Skeletal muscle cell (primary cell): ENCODE results near the gene COX8A.

Experiments
- DNase-seq: peaks from one replicate; pipeline ENCODE4 v3.0.0-alpha.2; 2010; ENCODE audit warnings: low read depth
- H3K4me3 ChIP-seq: 2 replicates; pipeline ENCODE4 v1.5.1; 2011; ENCODE audit warnings: low read depth, mild to moderate bottlenecking, control low read depth, low read length, moderate library complexity

Gene COX8A

DNA sequence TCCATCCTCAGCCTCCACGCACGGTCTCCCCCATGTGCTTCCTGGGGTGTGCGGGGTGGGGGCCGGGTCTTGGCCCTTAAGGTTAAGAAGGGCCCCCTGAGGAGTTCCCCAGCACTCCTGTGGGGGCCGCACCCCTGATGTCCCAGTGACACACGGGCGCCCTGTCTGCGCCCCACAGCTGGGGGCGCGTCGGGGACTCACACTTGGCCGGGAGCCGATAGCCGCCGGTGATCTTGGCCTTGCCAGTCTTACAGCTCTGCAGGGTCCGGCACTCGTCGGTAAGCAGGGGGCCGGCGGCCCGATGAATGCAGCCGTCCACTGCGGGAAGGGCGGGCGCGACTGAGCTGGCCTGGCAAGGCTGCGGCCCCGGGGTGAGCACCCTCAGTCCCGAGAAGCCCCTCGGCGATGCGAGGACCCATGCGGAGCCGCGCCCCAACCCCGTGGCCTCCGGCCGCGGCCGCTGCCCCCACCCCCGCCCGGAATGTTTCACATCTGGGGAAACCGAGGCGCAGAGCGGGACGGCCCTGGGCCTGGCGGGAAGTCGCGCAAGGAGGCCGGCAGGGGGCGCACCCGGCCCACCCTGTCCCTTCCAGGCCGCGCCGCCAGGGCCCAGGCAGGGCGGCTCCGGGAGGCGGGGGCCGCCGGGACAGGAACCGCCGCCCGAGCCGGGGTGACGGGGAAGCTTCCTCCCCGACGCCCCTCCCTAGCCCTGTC, 25.8 kb downstream of the COX8A start:
- DNase-seq = no peak
- peak overlapping the region; percentile 41 for H3K4me3 ChIP-seq

- peak overlapping the region; percentile 41 for H3K4me3 ChIP-seq
- DNase-seq = no peak
Observed at GRCh38 chr11:64000740-64001483, 26.5 kb downstream of the COX8A start.

GRCh38 chr11:64001484-64002420, 27.3 kb downstream of the COX8A start:
- no peak for DNase-seq
- no peak overlapping the region for H3K4me3 ChIP-seq

- DNase-seq = no peak
- no peak overlapping the region for H3K4me3 ChIP-seq
Observed at GRCh38 chr11:64003807-64004589, 29.6 kb downstream of the COX8A start.

DNA sequence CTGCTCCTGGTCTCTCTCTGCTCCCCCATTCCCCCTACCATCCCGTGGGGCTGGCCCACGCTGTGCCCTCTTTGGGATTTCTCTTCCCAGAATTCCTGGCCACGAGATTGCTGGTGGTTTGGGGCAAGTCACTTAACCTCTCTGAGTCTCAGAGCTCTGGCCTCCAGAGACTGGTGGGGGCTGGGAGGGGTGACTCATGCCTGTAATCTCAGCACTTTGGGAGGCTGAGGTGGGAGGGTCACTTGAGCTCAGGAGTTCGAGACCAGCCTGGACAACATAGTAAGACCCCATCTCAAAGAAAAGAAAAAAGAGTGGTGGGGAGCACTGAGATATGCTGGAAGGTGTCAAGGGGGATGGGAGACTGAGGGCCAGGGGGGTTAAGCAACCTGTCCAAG, 30.2 kb downstream of the COX8A start:
- no peak overlapping the region for H3K4me3 ChIP-seq
- DNase-seq = no peak

DNA sequence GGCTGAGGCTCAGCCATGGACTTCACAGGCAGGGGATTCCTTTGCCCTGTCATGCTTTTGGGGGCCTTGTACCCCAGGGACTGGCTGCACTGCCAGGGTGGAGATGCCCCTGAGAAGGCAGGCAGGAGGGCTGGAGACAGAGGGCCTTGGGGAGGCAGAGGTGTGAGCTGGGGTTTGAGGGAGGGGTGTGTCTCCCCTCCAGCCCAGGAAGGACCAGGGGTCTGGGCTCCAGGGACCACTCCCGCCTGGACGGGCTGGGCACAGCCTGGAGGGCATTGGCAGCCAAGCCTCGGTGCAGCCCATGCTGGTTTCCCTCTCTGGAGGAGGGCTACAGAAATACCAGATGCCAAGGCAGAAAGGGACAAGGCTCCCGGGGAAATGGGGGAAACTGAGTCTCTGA, 31.3 kb downstream of the COX8A start:
- H3K4me3 ChIP-seq = no peak overlapping the region
- no peak for DNase-seq

GRCh38 chr11:64006398-64006797, 32.0 kb downstream of the COX8A start:
- DNase-seq = no peak
- no peak overlapping the region for H3K4me3 ChIP-seq

DNA sequence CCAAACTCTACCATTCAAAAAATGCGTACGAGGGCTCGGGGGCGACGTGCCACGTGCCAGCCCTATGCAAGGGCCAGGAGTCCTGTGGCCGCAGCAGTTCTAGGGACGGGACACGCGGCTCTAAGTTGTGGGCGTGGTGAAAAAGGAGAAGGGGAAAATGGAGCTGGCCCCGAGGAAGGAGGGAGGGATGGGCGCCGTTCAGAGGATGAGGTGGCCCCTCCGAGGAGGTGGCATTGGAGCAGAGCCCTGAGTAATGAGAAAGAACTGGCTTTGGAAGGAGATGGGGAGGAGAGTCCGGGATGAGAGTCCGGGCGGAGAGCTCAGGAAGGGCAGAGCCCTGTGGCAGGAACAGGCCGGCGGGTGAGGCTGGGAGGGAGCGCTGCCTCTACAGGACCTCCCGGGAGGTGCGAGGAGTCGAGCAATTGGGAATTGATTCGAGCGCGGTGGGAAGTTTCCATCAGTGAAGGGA, 32.8 kb downstream of the COX8A start:
- peak overlapping the region; percentile 3 for H3K4me3 ChIP-seq
- no peak for DNase-seq

DNA sequence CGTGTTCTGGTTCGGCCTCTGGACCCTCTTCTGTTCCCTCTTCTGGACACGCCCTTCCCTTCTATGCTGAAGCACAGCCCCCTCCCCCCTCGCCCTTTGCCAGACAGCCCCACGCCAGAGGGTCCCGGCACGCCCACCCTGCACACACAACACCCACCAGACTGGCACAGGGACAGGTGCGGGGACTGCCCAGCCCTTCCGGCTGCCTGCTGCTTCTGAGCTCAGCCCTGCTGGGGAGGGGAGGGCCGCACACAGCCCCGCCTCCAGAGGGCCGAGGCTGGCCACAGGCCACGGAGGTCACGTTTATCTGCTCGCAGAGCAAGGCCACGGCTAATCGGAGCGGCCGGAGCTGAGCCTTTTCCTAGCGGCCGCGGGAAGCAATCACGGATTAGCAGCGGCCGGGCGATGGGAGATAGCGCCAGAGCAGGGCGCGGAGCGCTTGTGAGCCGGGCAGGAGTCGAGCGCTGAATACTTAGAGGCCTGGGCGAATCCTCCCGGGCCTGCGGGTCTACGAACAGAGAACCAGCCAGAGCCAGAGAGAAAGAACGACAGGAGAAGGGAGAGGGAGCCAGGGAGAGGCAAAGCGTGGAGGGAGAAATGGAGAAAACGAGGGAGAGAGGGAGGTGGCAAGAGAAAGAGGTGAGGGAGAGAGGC, 33.3 kb downstream of the COX8A start:
- no peak for DNase-seq
- peak overlapping the region; percentile 15 for H3K4me3 ChIP-seq

- no peak for DNase-seq
- no peak overlapping the region for H3K4me3 ChIP-seq
Observed at GRCh38 chr11:64008283-64008913, 34.0 kb downstream of the COX8A start.

DNA sequence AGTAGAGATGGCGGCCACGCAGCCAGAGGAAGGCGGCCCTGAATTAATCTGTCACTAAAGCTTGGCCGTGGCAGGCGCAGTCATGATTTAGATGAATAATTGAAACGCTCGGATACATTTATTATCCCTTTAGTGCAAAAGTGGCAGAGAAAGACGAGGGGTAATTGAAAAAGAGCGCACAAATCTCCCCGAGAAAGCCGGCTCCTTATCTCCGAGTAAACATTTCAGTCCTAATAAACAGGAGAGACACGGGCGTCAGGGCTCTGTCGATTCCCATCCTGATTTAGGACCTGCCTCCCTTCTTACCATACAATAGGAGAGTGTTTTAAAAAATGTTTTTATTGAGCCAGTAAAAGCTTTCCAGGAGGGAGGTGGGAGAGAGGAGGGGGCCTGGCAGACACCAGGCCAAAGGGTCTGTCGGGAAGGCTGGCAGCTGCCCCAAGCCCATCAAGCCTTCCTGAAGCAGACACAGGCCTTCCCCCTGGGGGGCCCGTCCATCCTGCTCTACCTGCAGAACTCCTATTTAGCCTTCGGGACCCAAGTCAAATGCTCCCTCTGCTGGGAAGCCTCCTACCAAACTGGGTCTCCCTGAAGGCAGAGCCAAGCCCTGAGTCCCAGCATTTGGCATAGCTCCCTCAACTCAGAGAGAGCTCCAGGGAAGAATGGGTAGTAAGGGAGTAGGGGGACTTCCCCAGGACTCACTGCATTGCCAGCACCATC, 34.7 kb downstream of the COX8A start:
- DNase-seq = no peak

GRCh38 chr11:64009710-64010109, 35.3 kb downstream of the COX8A start:
- no peak for DNase-seq
- no peak overlapping the region for H3K4me3 ChIP-seq

More for the DNA sequence above, 34.7 kb downstream of the COX8A start:
- H3K4me3 ChIP-seq = no peak overlapping the region

GRCh38 chr11:64010783-64011182, 36.4 kb downstream of the COX8A start:
- no peak for DNase-seq
- H3K4me3 ChIP-seq = no peak overlapping the region

DNA sequence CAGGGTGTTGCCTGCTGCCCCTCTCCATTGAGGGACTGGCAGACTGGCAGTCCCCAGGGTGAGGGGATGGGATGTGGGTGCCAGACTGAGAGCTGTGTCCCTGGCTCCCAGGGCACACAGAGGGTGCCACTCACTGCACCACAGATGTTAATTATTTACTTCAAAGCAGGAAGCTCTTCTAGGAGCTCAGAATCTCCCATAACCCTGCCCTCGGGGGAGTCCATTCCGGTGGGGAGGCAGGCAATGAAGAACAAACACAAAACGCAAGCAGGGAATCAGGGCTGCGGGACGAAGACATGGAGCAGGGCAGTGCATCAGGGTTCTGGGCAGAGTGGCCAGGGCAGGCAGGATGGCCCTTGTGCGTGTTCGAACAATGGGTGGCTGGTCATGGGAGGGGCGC, 37.0 kb downstream of the COX8A start:
- DNase-seq = no peak
- no peak overlapping the region for H3K4me3 ChIP-seq

DNA sequence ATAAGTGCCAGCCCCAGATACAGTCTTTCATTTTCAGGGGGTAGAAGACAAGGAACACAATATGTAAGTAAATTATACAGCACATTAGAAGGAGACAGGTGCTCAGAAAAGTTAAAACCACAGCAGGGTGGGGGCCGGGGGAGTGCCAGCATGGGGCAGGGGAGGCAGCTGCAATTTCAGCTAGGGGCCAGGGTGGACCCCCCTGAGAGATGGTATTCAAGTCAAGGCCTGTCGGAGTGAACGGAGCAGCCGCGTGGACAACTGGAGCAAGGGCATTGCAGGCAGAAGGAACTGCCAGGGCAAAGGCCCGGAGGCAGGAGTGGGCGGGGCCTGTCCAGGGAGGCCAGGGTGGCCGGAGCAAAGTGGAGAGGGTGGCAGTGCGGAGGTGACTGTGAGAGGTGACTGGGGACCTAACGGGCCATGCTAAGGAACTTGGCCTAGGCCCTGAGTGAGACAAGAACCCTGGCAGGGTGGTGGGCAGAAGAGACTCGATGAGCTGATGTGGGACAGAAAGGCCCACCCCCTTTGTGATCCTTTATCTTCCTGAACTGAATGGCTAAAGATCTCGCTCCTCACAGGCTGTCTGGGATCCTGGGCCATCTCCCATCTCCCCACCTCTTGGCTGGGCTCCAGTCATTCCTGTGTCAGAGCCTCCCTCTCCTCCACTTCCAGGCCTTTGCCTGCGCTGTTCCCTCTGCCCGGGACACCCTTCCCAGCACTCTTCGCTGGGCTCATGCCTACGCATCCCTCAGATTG, 38.9 kb downstream of the COX8A start:
- H3K4me3 ChIP-seq = no peak overlapping the region
- DNase-seq = no peak

GRCh38 chr11:64014356-64014755, 39.9 kb downstream of the COX8A start:
- DNase-seq = no peak
- no peak overlapping the region for H3K4me3 ChIP-seq

- no peak for DNase-seq
Observed at GRCh38 chr11:64015510-64015909, 41.1 kb downstream of the COX8A start.

More at GRCh38 chr11:64015510-64015909, 41.1 kb downstream of the COX8A start:
- H3K4me3 ChIP-seq = no peak overlapping the region
